ENCODE data around the gene CARHSP1. TPM values are rescaled to one million over a fixed set of nuclear protein-coding genes. Genes with fewer than 3 reads are reported as not detected.

The CARHSP1 gene
- polyA plus RNA-seq, 1 of the 3 experiments (the other 2 are of a cell fraction), result 93.6 TPM

GRCh38 chr16:8887952-8888560 lies 19.2 kb upstream of the CARHSP1 start:
- no peak overlapping the region for H2AFZ ChIP-seq (ENCODE audit: low read depth)
- peaks cover 6% of the 10 kb centered on the region for H3F3A ChIP-seq (replicated peaks; ENCODE audit: insufficient read depth)
- TF ChIP-seq REST (IDR thresholded peaks at IDR 0.05; ENCODE audit: low read depth, low read length) (no peak), NFIC (IDR thresholded peaks at IDR 0.05; ENCODE audit: borderline replicate concordance) (peak; percentile 69), JUND (IDR thresholded peaks at IDR 0.05) (no peak), MXI1 (IDR thresholded peaks at IDR 0.05; ENCODE audit: low read depth, low read length) (peak; percentile 53; the same call in 1 of the 2 replicates), MEF2A (IDR thresholded peaks at IDR 0.05; ENCODE audit: borderline replicate concordance, low read depth) (no peak), YY1 (IDR thresholded peaks at IDR 0.05; ENCODE audit: low read depth) (no peak), ZBTB33 (IDR thresholded peaks at IDR 0.05; ENCODE audit: borderline replicate concordance, low read depth) (no peak)
- no peak overlapping the region for H3K4me2 ChIP-seq
- H3K9me3 ChIP-seq, result no peaks in the 10 kb centered on the region
- peaks cover 7 to 34% of the 10 kb centered on the region in 2 experiments for H3K36me3 ChIP-seq (replicated peaks in 1 of 2; ENCODE audit: control insufficient read depth in 1 of 2, insufficient read depth in 2 of 2, low read length in 1 of 2)
- H3K4me3 ChIP-seq (ENCODE audit: low read depth in 2 of 2, low read length in 1 of 2), result no peak overlapping the region
- ChIA-PET POLR2A (interaction anchor here (0.6 to 1.3 kb wide), 2 partner anchors 9 to 48 kb away, joined by 4 read pairs; no protein-coding TSS in a partner anchor), CTCF (interaction anchor here (0.6 to 2.5 kb wide), 13 partner anchors 8 to 350 kb away, joined by 3 to 15 read pairs (median 4); no protein-coding TSS in a partner anchor)
- no peaks in the 10 kb centered on the region for H3K27me3 ChIP-seq (ENCODE audit: insufficient read depth)
- H4K20me1 ChIP-seq (ENCODE audit: insufficient read depth), result 0 out of 2 replicates have a peak, but pooled peaks cover 12% of the 10 kb centered on the region
- H3K27ac ChIP-seq (ENCODE audit: low read depth in 2 of 2, low read length in 1 of 2), result peak overlapping the region in 1 of 2 experiments; percentile 80; a peak in 2 of 4 replicates
- 81% methylated on average over 9 of the region's 16 CpGs for WGBS (ENCODE audit: low lambda C conversion rate)
- H3K9ac ChIP-seq, result no peak overlapping the region
- no peaks in the 10 kb centered on the region for H3K79me2 ChIP-seq (ENCODE audit: insufficient read depth)
- peaks cover 9 to 32% of the 10 kb centered on the region in 2 experiments; a peak in 2 of 4 replicates for H3K4me1 ChIP-seq (ENCODE audit: control insufficient read depth in 1 of 2, insufficient read depth in 2 of 2, low read depth in 1 of 2, low read length in 1 of 2)
- no peaks in the 10 kb centered on the region for H3K9me2 ChIP-seq
- peak; percentile 81 for DNase-seq

GRCh38 chr16:8887431-8887765 lies 18.6 kb upstream of the CARHSP1 start:
- Histone ChIP-seq H3K4me1 (ENCODE audit: control insufficient read depth in 1 of 2, insufficient read depth in 2 of 2, low read depth in 1 of 2, low read length in 1 of 2) (peaks cover 9 to 32% of the 10 kb centered on the region in 2 experiments; a peak in 2 of 4 replicates), H3K4me2 (no peak overlapping the region), H3K9me3 (no peaks in the 10 kb centered on the region), H3K27ac (ENCODE audit: low read depth in 2 of 2, low read length in 1 of 2) (peak overlapping the region in 1 of 2 experiments; percentile 80; a peak in 1 of 4 replicates), H2AFZ (ENCODE audit: low read depth) (no peak overlapping the region), H3K79me2 (ENCODE audit: insufficient read depth) (no peaks in the 10 kb centered on the region), H4K20me1 (ENCODE audit: insufficient read depth) (0 out of 2 replicates have a peak, but pooled peaks cover 12% of the 10 kb centered on the region), H3F3A (replicated peaks; ENCODE audit: insufficient read depth) (peaks cover 6% of the 10 kb centered on the region), H3K36me3 (replicated peaks in 1 of 2; ENCODE audit: control insufficient read depth in 1 of 2, insufficient read depth in 2 of 2, low read length in 1 of 2) (peaks cover 5 to 28% of the 10 kb centered on the region in 2 experiments), H3K9me2 (no peaks in the 10 kb centered on the region), H3K27me3 (ENCODE audit: insufficient read depth) (no peaks in the 10 kb centered on the region), H3K4me3 (ENCODE audit: low read depth in 2 of 2, low read length in 1 of 2) (no peak overlapping the region), H3K9ac (no peak overlapping the region)
- ChIA-PET POLR2A (no interaction called here), CTCF (interaction anchor here (0.6 to 2.5 kb wide), 7 partner anchors 13 to 351 kb away, joined by 3 to 10 read pairs (median 5); no protein-coding TSS in a partner anchor)
- TF ChIP-seq POLR2AphosphoS5 (IDR thresholded peaks at IDR 0.05; ENCODE audit: low read depth, low read length) (no peak), RFX5 (IDR thresholded peaks at IDR 0.05; ENCODE audit: low read length) (no peak), JUND (IDR thresholded peaks at IDR 0.05) (no peak), ZBTB33 (IDR thresholded peaks at IDR 0.05; ENCODE audit: borderline replicate concordance, low read depth) (no peak), SMC3 (IDR thresholded peaks at IDR 0.05; ENCODE audit: low read depth, low read length) (no peak), TEAD4 (IDR thresholded peaks at IDR 0.05; ENCODE audit: borderline replicate concordance, insufficient read depth) (no peak), RXRA (IDR thresholded peaks at IDR 0.05; ENCODE audit: borderline replicate concordance, low read depth) (no peak), FOXJ3 (CRISPR knock-in tag; IDR thresholded peaks at IDR 0.05) (no peak)
- WGBS (ENCODE audit: low lambda C conversion rate), result 97% methylated on average over 5 of the region's 6 CpGs
- no peak for DNase-seq

Measured in SK-N-SH (cell line).